Measurements from ENCODE around the gene RASAL1.
A peak's percentile ranks its signal among the peaks of the same experiment; 100 is the strongest.
"Not testable (repeated sequence)": the region's sequence is repeated elsewhere in the genome, so short reads cannot be mapped to it uniquely, and the experiment has no call there.

Gene RASAL1

DNA sequence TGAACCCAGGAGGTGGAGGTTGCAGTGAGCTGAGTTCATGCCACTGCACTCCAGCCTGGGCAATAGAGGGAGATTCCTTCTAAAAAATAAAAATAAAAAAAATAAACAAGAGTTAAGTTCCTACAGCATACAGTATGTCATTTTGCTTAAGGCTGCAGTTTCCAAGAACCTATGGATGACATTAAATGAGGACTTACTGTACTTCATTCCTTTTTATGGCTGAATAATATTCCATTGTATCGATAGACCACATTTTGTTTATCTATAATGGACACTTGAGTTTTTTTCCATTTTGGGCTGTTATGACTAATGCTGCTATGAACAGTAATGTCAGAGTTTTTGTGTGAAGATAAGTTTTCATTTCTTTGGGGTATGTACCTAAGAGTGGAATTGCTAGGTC lies 17.4 kb downstream of the RASAL1 start:
- no peak for DNase-seq (ENCODE audit: low read depth, low spot score)

- DNase-seq (ENCODE audit: low read depth, low spot score) = not testable (repeated sequence)
Measured at GRCh38 chr12:113117684-113118083, 17.9 kb downstream of the RASAL1 start.

DNA sequence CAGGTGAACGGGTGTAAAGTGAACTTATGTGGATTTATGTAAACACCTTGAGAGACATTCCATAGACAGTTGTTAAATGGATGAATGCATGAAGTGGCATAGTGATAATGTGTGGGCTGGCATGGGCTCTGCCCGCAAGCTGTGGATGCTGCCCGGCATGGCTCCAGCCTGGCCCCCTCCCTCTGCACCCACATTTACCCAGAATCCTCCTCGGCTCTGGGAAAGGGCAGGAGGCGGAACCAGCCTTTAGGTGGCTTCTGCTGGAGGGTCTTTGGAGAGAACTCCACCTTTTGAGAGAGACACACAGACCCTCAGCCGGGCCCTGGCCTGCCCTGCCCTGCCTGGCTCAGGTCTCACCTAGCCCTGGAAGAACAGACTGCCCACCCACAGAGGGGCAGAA lies 18.7 kb downstream of the RASAL1 start:
- DNase-seq (ENCODE audit: low read depth, low spot score) = no peak

- no peak for DNase-seq (ENCODE audit: low read depth, low spot score)
Measured at GRCh38 chr12:113115455-113116126, 20.0 kb downstream of the RASAL1 start.

- no peak for DNase-seq (ENCODE audit: low read depth, low spot score)
Measured at GRCh38 chr12:113114447-113115178, 20.9 kb downstream of the RASAL1 start.

DNA sequence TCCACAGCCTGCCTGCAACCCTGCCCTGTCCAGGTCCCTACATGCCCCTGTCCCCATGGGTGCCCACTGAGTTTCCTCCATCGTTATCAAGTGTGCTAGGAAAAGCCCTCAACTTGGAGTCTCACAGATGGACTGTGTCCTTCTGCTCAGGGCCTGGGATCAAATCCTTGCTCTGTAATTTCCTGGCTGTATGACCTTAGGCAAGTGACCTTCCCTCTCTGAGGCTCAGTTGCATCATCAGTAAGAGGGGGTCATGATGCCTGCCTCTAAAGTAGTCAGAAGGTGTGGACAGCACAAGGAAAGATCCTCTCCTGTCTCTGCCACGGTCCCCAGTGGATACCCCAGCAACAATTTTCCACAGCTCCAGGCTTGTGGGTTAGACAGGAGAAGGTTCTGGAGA lies 22.2 kb downstream of the RASAL1 start:
- no peak for DNase-seq (ENCODE audit: low read depth, low spot score)

DNA sequence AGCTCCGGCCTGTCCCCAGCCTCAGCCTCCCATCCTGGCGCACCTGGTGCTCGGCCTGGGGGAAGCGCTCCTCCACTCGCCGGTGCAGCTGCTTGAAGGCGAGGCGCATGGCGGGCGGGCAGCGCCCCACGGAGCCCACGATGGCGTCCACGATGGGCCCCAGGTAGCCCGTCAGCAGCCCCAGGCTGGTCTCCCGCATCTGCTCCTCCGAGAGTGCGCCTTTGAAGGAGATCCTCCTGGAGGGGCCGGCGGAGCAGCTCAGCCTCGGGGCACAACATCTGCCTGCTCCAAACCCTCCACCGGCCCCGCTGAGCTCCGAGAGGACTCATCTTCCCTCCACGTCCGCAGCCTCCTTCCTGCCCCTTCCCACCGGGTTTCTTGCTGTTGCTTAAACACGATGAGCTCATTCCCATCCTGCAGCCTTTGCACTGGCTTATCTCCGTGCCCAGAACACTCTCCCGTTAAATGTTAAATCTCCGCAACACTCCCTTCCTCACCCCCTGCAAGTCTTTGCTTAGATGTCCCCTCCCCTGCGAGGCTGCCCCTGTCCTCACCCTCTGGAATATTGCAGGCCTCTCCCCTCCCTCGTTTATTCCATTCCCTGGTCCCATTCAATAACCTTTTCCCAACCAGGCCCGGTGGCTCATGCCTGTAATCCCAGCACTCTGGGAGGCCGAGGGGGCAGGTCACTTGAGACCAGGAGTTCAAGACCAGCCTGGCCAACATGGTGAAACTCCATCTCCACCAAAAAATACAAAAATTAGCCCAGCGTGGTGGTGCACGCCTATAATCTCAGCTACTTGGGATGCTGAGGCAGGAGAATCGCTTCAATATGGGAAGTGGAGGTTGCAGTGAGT lies 23.3 kb downstream of the RASAL1 start:
- DNase-seq (ENCODE audit: low read depth, low spot score) = no peak

DNA sequence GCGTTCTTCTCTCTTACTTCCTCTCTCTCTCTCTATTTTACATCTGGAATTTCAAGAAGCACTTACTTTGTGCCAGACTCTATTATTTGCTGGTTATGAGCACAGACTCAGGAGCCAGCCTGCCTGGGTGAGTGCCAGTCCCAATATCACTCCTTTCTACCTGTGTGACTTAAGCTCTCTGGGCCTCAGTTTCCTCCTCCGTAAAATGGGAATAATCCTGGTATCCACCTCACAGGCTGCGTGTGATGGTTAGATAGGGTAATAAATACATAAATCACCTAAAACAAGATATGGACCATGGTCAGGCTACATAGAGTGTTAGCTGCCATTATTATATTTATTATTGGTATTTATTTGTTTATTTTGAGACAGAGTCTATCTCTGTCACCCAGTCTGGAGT lies 24.3 kb downstream of the RASAL1 start:
- no peak for DNase-seq (ENCODE audit: low read depth, low spot score)

- no peak for DNase-seq (ENCODE audit: low read depth, low spot score)
Measured at GRCh38 chr12:113109872-113110599, 25.5 kb downstream of the RASAL1 start.

DNA sequence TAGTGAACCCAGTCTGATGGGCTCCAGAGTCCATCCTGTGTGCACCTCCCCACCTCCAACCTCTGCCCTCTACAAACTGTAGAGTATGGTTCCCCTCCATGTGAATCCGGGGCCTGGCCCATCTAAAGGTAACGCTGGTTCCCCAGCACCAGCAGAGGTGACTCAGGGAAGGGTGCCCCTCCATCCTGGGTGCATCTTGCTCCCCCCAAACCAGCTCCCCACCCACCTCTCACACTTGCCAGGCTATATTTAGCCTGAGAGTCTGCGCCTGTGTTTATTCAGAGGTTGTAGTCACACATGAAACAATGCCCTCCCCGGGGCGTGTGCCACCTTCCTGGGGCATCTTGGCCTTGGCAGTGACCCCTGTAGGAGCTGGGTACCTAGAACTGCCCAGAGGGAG lies 26.2 kb downstream of the RASAL1 start:
- no peak for DNase-seq (ENCODE audit: low read depth, low spot score)

- no peak for DNase-seq (ENCODE audit: low read depth, low spot score)
Measured at GRCh38 chr12:113108308-113108707, 27.3 kb downstream of the RASAL1 start.

DNA sequence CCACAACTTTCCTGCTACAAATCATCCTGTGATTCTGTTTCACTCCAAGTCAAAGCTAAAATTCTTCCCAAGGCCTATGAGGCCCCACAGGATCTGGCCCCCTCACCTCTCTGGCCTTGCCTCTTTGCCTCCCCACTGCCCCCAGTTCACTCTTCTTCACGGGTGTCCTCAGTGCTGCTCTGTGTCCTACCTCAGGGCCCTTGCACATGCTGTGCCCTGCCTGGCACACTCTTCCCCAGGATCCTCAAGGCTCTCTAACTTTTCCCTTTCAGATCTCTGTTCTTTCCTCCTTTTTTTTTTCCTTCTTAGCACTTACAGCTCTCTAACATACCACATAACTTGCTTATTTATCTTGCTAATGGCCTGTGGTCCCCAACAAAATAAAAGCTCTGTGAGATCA lies 29.2 kb downstream of the RASAL1 start:
- no peak for DNase-seq (ENCODE audit: low read depth, low spot score)

DNA sequence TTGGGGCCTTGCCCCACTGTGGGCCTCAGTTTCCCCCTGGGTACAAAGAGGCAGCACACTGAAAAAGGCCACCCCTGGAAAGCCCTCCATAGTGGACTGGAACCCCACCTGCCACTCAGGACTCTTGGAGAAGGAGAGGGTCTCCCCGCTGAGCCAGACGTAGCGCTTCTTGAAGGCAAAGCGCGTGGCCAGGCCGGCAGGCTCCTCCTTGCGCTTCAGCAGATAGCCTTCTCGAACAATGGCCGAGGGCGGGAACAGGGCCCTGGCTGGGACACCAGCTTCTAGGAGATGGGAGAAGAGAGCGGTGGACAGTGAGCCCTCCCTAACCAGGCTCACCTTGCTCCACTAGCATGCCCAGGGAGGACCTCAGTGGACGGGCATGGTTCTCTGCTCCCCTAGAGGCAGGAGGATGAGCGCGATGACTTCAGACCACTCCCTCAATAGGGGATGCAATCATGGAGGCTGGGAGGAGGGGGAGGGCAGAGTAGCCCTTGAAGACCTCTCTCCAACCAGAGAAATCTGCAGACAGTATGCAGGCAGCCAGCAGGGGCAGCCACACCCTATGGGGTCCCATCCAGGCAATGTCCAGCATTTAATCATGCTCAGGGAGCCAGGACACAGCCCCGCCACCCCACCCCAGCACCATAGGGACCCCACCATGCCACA lies 29.8 kb downstream of the RASAL1 start:
- no peak for DNase-seq (ENCODE audit: low read depth, low spot score)

DNA sequence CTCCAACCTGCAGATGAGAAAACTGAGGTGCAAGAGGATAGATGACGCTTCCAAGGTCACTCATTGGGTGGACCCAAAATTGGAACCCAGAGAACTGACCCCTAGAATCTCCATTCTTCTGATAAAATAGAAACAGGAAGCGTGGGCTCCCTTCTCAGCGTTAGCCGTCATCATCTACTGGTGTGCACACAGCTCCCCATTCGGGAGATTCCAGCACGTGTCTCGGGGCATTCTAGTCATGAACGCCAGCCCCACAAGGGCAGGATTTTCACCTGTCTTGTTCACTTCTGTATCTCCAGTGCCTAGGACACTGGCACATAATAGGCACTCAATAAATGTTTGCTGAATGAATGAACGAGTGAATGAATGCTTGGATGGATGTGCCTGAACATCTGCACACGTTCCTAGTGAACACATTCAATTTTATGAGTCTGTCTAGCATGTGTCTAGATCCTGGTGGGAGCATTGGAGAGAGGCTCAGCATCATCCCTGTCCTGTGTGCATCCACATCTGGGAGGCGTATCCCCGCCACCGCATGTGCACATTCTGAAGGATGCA lies 30.5 kb downstream of the RASAL1 start:
- no peak for DNase-seq (ENCODE audit: low read depth, low spot score)

- peak; percentile 17 for DNase-seq (ENCODE audit: low read depth, low spot score)
Measured at GRCh38 chr12:113103756-113104450, 31.7 kb downstream of the RASAL1 start.

DNA sequence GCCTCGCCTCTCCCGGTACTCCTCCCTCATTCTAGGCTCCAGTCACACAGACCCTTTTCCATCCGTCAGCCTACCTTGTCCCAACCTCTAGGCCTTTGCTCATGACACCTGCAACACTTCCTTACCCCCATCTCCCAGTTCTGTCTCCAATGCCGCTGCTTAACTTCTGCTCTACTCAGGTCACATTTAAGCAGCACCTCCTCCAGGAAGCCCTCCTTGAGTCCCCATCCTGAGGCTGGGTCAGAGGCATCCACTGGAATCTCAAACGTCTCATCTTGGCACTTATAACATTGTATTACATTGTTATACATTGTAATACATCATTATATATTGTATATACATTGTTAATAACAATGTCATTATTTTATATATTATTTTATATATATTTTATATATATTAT lies 32.8 kb downstream of the RASAL1 start:
- DNase-seq (ENCODE audit: low read depth, low spot score) = no peak

GRCh38 chr12:113101751-113102150 lies 33.8 kb downstream of the RASAL1 start:
- no peak for DNase-seq (ENCODE audit: low read depth, low spot score)

DNA sequence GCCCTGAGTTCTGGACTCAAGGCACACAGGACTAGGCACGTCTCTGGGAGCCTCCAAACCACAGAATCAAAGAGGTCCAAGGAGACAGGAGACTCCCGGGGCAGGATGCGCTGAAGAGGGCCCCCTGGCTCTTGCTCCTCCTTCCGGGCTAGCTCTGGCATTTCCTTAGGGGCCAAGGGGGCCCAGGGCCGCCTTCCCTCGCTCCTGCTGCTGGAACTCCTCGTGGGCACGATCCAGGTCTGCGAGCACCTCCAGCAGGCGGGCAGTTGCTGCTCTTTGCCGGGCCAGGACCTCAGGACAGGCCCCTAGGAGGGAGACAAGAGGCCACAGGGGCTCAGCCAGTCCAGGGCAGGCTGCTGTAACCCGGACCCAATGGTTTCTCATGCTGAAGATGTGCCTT lies 35.8 kb downstream of the RASAL1 start:
- no peak for DNase-seq (ENCODE audit: low read depth, low spot score)

GRCh38 chr12:113099364-113099763 lies 36.2 kb downstream of the RASAL1 start:
- no peak for DNase-seq (ENCODE audit: low read depth, low spot score)

GRCh38 chr12:113098441-113099028 lies 37.0 kb downstream of the RASAL1 start:
- peak; percentile 17 for DNase-seq (ENCODE audit: low read depth, low spot score)

Measured in activated CD4-positive, CD25-positive, alpha-beta regulatory T cell treated with anti-CD3 and anti-CD28 coated beads, Interleukin-2, amount 50 U/mL, for 16 hours (primary cell).